Neuronal stem cell (in vitro differentiated cells): Measurements from ENCODE around the gene TC2N.

Source experiments
- DNase-seq: peaks from one replicate; pipeline ENCODE4 v3.0.0-alpha.2; 2013; ENCODE audit warnings: low spot score
- H2AFZ ChIP-seq: one replicate; pipeline ENCODE4 v1.6.1; 2013; ENCODE audit warnings: mild to moderate bottlenecking, low read length, inconsistent platforms
- H2AK5ac ChIP-seq: 2 replicates; pipeline ENCODE4 v1.6.1; 2013; ENCODE audit warnings: low read depth, mild to moderate bottlenecking, inconsistent platforms, low read length, moderate library complexity, mixed read lengths
- H2BK120ac ChIP-seq: 2 replicates; pipeline ENCODE4 v1.6.1; 2013; ENCODE audit warnings: low read depth, mild to moderate bottlenecking, inconsistent platforms, low read length, moderate library complexity, mixed read lengths
- H2BK12ac ChIP-seq: one replicate; pipeline ENCODE4 v1.6.1; 2013; ENCODE audit warnings: low read length, inconsistent platforms
- H2BK15ac ChIP-seq: 2 replicates; pipeline ENCODE4 v1.6.1; 2013; ENCODE audit warnings: mild to moderate bottlenecking, low read length, inconsistent platforms, mixed read lengths
- H2BK5ac ChIP-seq: one replicate; pipeline ENCODE4 v1.6.1; 2013; ENCODE audit warnings: inconsistent platforms, mild to moderate bottlenecking, low read length, moderate library complexity
- H3K14ac ChIP-seq: one replicate; pipeline ENCODE4 v1.6.1; 2013; ENCODE audit warnings: low read length, inconsistent platforms
- H3K18ac ChIP-seq: 2 replicates; pipeline ENCODE4 v1.6.1; 2013; ENCODE audit warnings: low read length, inconsistent platforms
- H3K23ac ChIP-seq: 2 replicates; pipeline ENCODE4 v1.6.1; 2013; ENCODE audit warnings: low read depth, mild to moderate bottlenecking, mixed read lengths, low read length, inconsistent platforms; ENCODE audit not compliant: poor library complexity
- H3K27ac ChIP-seq: replicated peaks from 3 replicates; pipeline ENCODE4 v1.5.1; 2013; ENCODE audit warnings: low read length, inconsistent platforms
- H3K27me3 ChIP-seq, 3 experiments: 2 replicates each; pipeline ENCODE4 v1.6.1; 2013; ENCODE audit warnings: low read length in 3 of 3, mild to moderate bottlenecking in 2 of 3, inconsistent platforms in 1 of 3, low read depth in 1 of 3, mixed read lengths in 1 of 3, moderate library complexity in 1 of 3; ENCODE audit not compliant: control insufficient read depth in 3 of 3, insufficient read depth in 3 of 3
- H3K36me3 ChIP-seq, 2 donors: replicated peaks in 1 of 2; 2 replicates each; pipeline ENCODE4 v1.6.1; 2013; ENCODE audit warnings: low read length in 2 of 2; ENCODE audit not compliant: control insufficient read depth in 2 of 2, insufficient read depth in 2 of 2
- H3K4ac ChIP-seq: 2 replicates; pipeline ENCODE4 v1.6.1; 2013; ENCODE audit warnings: inconsistent platforms, mild to moderate bottlenecking, low read length, moderate library complexity
- H3K4me1 ChIP-seq, 2 donors: 1 replicate in 1 of 2; 2 replicates in 1 of 2; pipeline ENCODE4 v1.6.1; 2013; ENCODE audit warnings: low read length in 2 of 2, low read depth in 1 of 2; ENCODE audit not compliant: control insufficient read depth in 2 of 2, insufficient read depth in 1 of 2
- H3K4me2 ChIP-seq: one replicate; pipeline ENCODE4 v1.6.1; 2013; ENCODE audit warnings: mild to moderate bottlenecking, low read length, inconsistent platforms; ENCODE audit not compliant: insufficient read depth, poor library complexity, severe bottlenecking
- H3K4me3 ChIP-seq, 2 donors: 2 replicates each; pipeline ENCODE4 v1.5.1; 2013; ENCODE audit warnings: low read length in 2 of 2, mild to moderate bottlenecking in 2 of 2, inconsistent platforms in 1 of 2, moderate library complexity in 1 of 2
- H3K79me1 ChIP-seq: one replicate; pipeline ENCODE4 v1.6.1; 2013; ENCODE audit warnings: low read depth, mild to moderate bottlenecking, inconsistent platforms, low read length, moderate library complexity
- H3K9ac ChIP-seq: one replicate; pipeline ENCODE4 v1.6.1; 2013; ENCODE audit warnings: mild to moderate bottlenecking, low read depth, low read length, inconsistent platforms; ENCODE audit not compliant: poor library complexity
- H3K9me3 ChIP-seq, 2 donors: replicated peaks in 1 of 2; 2 replicates each; pipeline versions ENCODE3 to v1.6.1; 2013; ENCODE audit warnings: low read length in 2 of 2, mild to moderate bottlenecking in 2 of 2, inconsistent platforms in 1 of 2, low read depth in 1 of 2, mixed read lengths in 1 of 2, moderate library complexity in 1 of 2; ENCODE audit not compliant: control insufficient read depth in 2 of 2, insufficient read depth in 1 of 2
- H4K8ac ChIP-seq: one replicate; pipeline ENCODE4 v1.6.1; 2013; ENCODE audit warnings: low read depth, mild to moderate bottlenecking, inconsistent platforms, low read length, moderate library complexity
- H4K91ac ChIP-seq: one replicate; pipeline ENCODE4 v1.6.1; 2013; ENCODE audit warnings: low read length, low read depth, mild to moderate bottlenecking, inconsistent platforms; ENCODE audit not compliant: poor library complexity
- WGBS, 2 donors: extraction: QIAGEN DNeasy Blood & Tissue Kit; methylation state at CpG; one replicate each; pipeline ENCODE4 v1.1.7; 2013; ENCODE audit warnings: missing lambda C conversion rate in 2 of 2, mixed read lengths in 1 of 2; ENCODE audit not compliant: insufficient read length in 2 of 2, insufficient replicate concordance in 1 of 2; ENCODE audit errors: extremely low coverage in 2 of 2; 5-methylcytosine and 5-hydroxymethylcytosine counted together

The TC2N gene

GRCh38 chr14:91805659-91806058, 61.7 kb downstream of the TC2N start:
- no peaks in the 10 kb centered on the region for H3K79me1 ChIP-seq
- H3K14ac ChIP-seq = no peak overlapping the region
- no peak overlapping the region for H4K8ac ChIP-seq
- H2AFZ ChIP-seq = no peak overlapping the region
- H3K27me3 ChIP-seq = no peaks in the 10 kb centered on the region
- H4K91ac ChIP-seq = no peak overlapping the region
- no peak overlapping the region for H2BK5ac ChIP-seq
- H3K4me3 ChIP-seq = no peak overlapping the region
- no peak overlapping the region for H2BK12ac ChIP-seq
- DNase-seq = no peak
- no peak overlapping the region for H3K9ac ChIP-seq
- no peak overlapping the region for H2BK15ac ChIP-seq
- H3K9me3 ChIP-seq = peaks cover 3 to 5% of the 10 kb centered on the region in 2 donors
- H2BK120ac ChIP-seq = no peak overlapping the region
- H3K4ac ChIP-seq = no peak overlapping the region
- H3K23ac ChIP-seq = no peak overlapping the region
- H2AK5ac ChIP-seq = no peak overlapping the region
- H3K4me1 ChIP-seq = no peaks in the 10 kb centered on the region
- no peak overlapping the region for H3K4me2 ChIP-seq
- no peaks in the 10 kb centered on the region for H3K36me3 ChIP-seq
- H3K27ac ChIP-seq = no peak overlapping the region
- H3K18ac ChIP-seq = no peak overlapping the region

- Histone ChIP-seq H3K23ac (no peak overlapping the region), H2BK5ac (no peak overlapping the region), H3K27me3 (no peaks in the 10 kb centered on the region), H2AK5ac (no peak overlapping the region), H3K9ac (no peak overlapping the region), H3K4me2 (no peak overlapping the region), H3K4ac (no peak overlapping the region), H2BK15ac (no peak overlapping the region), H3K14ac (no peak overlapping the region), H3K9me3 (peaks cover 0 to 1% of the 10 kb centered on the region in 2 donors), H3K4me3 (no peak overlapping the region), H4K8ac (no peak overlapping the region), H3K79me1 (no peaks in the 10 kb centered on the region), H3K4me1 (no peaks in the 10 kb centered on the region), H3K18ac (no peak overlapping the region), H2BK12ac (no peak overlapping the region), H3K27ac (no peak overlapping the region), H2BK120ac (no peak overlapping the region), H4K91ac (no peak overlapping the region), H2AFZ (no peak overlapping the region), H3K36me3 (no peaks in the 10 kb centered on the region)
- no CpG with 5 or more reads among the region's 2 CpGs for WGBS, 2 donors
- DNase-seq = no peak
Observed at GRCh38 chr14:91801358-91801757, 66.0 kb downstream of the TC2N start.

GRCh38 chr14:91796617-91797347, 70.6 kb downstream of the TC2N start:
- Histone ChIP-seq H2AFZ (no peak overlapping the region), H3K18ac (no peak overlapping the region), H2BK5ac (no peak overlapping the region), H3K23ac (no peak overlapping the region), H3K79me1 (no peaks in the 10 kb centered on the region), H3K14ac (no peak overlapping the region), H4K8ac (no peak overlapping the region), H2AK5ac (no peak overlapping the region), H3K27ac (no peak overlapping the region), H3K4me2 (no peak overlapping the region), H3K4ac (no peak overlapping the region), H2BK15ac (no peak overlapping the region), H3K27me3 (no peaks in the 10 kb centered on the region), H3K4me3 (no peak overlapping the region), H4K91ac (no peak overlapping the region), H3K36me3 (no peaks in the 10 kb centered on the region), H2BK12ac (no peak overlapping the region), H3K9me3 (no peaks in the 10 kb centered on the region), H3K9ac (no peak overlapping the region), H3K4me1 (no peaks in the 10 kb centered on the region), H2BK120ac (no peak overlapping the region)
- DNase-seq = no peak
- WGBS, 2 donors = no CpG with 5 or more reads among the region's 1 CpG

GRCh38 chr14:91793704-91794103, 73.6 kb downstream of the TC2N start:
- H3K23ac ChIP-seq = no peak overlapping the region
- H3K14ac ChIP-seq = no peak overlapping the region
- H3K27ac ChIP-seq = no peak overlapping the region
- H2AK5ac ChIP-seq = no peak overlapping the region
- H3K4me2 ChIP-seq = no peak overlapping the region
- H3K4me1 ChIP-seq = no peaks in the 10 kb centered on the region
- no peaks in the 10 kb centered on the region for H3K27me3 ChIP-seq
- WGBS, 2 donors = no CpG with 5 or more reads among the region's 4 CpGs
- H2BK12ac ChIP-seq = no peak overlapping the region
- no peak overlapping the region for H2AFZ ChIP-seq
- no peak overlapping the region for H4K91ac ChIP-seq
- H3K79me1 ChIP-seq = no peaks in the 10 kb centered on the region
- no peak overlapping the region for H2BK5ac ChIP-seq
- no peaks in the 10 kb centered on the region for H3K36me3 ChIP-seq
- H3K4ac ChIP-seq = no peak overlapping the region
- no peak overlapping the region for H4K8ac ChIP-seq
- H3K9me3 ChIP-seq = no peaks in the 10 kb centered on the region
- H2BK15ac ChIP-seq = no peak overlapping the region
- no peak for DNase-seq
- no peak overlapping the region for H3K9ac ChIP-seq
- no peak overlapping the region for H3K18ac ChIP-seq
- no peak overlapping the region for H3K4me3 ChIP-seq
- no peak overlapping the region for H2BK120ac ChIP-seq
